A204.1 (cell line): ENCODE measurements around the gene RIN3.
"Not testable (repeated sequence)": the region's sequence is repeated elsewhere in the genome, so short reads cannot be mapped to it uniquely, and the experiment has no call there.

Experiments
- FAIRE-seq: peaks from 2 replicates; lab custom pipeline; 2012; peaks lifted over from hg19 to GRCh38; lab: Jason Lieb, UNC

RIN3 gene

DNA sequence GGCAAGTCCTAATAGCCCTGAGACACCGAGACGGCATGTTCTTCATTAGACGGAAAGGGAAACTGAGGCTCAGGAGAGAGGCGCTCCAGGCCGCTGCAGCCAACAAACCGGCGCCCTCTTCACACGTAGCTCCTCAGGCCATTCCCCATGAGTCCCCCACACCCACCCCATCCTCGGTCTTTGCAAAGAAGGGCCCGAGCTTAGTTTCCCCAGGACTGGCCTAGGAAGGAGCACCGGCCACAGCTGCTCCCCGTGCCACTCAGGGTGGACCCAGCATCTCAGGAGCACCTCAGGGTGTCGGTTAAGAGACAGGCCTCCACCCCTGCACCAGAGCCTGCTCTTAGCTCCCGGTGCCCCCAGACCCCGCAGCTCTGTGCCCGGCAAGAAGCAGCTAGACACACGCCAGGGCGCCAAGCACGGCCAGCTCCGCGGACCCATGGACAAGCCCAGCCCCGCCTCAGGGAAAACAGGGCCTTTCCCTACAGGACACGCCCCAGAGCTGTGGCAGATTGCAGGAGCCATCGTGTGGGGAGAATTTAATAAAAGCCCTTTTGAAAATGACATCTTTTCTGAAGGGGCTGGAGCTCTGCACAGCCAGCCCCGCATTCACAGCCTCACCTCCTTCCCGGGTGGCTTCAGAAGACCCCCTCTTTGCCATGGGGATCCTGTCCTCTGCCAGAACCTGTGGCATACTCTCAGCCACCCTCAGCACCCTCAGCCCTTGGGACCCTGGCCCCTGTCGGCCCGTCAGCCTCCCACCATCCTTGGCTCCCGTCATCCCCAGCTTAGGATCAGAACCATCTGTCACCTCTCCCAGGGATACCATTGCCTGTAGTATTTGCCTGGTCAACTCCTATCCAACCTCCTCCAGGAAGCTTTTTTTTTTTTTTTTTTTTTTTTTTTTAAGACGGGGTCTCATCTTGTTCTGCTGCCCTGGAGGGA lies 175.1 kb downstream of the RIN3 start:
- FAIRE-seq = no peak

DNA sequence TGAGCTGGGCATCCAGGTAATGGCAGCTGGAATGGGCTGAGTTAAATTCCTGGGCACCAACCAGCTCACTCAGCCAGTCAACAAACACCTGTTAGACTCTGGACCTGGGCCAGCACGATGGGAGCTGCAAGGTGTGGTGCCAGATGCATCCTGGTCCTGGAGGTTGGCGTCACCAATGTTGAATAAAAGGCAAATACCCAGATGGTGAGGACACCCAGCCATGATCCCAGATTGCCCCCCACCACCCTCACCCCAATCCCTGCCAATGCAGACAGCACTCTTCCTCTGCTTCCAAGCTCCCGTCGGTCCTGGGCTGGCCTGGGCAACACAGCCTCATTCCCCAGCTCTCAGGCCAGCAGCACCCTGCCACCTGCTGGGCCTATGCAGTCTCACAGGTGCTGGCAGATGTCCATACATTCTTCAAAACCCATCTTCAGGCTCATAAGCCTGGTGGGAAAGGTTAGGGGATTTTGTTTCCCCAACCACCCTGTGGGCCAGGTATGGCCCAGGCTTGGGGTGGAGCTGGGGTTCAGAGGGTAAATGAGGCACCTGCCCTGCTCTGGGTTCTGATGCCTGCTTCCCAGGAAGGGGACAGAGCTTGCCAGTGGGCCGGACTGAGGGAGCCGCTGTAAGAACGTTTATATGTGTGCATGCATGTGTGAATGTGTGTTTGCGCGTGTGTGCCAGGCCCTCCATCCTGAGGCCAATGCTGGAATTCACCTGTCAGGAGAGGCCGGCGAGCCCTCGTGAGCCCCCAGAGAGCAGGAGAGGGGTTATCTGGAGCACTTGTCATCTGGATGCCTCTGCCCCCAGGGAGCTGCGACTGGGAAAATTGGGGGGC lies 176.8 kb downstream of the RIN3 start:
- FAIRE-seq = no peak

DNA sequence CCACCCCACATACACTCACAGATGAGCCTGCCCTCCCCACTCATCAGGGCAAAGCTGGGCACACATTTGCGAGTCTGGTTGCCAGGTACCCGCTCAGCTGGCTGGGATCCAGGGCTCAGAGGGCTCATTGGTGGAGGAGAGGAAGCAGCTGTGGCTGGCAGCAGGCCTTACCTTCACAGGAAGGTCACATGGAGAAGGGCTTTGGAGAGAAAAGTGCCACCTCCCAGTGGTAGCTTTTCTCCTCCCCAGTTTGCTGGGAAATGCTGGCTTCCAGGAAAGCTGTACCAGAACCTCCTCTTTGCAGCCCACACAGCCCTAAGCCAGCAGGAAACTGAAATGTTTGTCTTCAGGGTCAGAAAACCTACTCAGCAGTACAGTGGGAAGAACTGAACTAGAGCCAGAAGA lies 179.2 kb downstream of the RIN3 start:
- FAIRE-seq = no peak

DNA sequence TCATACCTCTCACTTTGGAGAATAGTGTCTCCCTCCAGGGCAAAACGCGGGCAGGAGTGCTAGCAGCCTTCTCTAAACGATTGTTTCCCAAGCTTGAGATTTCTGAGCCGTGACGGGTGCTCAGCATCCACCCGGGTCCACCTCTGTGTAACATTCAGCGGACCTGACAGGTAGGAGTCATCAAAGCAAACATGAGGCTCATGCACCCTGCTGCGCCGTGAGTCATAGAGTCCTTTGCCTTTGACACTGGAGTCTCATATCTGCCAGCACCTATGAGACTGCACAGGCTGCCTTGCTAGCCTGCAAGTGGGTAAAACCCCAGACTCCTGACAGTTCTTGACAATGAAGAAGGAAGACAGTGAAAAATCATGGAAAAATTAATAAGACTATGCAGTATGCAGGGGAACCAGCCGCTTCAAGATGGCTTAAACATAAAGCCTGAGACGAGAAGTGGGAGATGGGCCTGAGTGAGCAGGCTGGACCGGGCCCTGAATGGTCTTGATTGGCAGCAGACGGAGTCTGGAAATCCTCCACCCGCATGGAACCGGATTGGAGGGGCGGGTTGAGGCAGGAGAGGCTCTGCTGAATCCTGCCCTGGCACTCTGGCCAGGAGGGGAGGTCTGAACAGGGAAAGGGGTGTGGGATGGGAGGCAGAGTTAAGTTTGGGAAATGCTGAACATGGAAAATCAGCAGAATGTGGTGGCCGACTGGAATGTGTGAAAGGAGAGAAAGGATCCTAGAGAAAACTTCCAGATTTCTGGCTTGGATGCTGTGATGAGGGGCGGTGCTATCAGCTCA lies 180.6 kb downstream of the RIN3 start:
- no peak for FAIRE-seq

DNA sequence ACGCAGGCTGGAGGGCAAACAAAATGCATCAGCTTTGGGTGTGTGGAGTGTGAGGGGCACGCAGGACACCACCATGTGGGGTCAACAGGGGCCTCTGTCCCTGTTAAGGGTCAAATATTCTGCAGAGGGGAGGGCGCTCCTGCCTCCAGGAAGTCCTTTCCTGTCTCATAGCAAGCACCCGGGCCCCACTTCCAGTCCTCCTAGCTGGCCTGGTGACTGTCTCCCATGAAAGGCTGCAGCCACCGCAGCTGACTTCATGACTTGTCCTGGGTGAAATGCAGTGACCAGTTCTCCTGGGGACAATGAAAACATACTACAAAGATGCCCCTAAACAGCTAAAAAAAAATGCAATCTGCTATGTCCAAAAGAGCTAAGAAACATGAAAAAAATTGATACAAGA lies 181.2 kb downstream of the RIN3 start:
- FAIRE-seq = no peak

DNA sequence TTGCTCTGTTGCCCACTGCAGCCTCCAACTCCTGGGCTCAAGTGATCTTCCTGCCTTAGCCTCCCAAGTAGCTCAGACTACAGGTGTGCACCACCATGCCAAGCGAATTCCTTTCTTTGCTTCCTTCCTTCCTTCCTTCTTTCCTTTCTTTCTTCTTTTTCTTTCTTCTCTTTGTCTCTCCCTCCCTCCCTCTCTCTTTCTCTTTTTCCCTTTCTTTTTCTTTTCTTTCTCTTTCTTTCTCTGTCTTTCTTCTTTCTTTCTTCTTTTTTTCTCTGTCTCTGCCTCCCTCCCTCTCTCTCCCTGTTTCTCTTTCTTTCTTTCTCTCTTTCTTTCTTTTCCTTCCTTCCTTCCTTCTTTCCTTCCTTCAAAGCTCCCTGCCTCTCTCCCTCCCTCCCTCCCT lies 182.0 kb downstream of the RIN3 start:
- no peak for FAIRE-seq

DNA sequence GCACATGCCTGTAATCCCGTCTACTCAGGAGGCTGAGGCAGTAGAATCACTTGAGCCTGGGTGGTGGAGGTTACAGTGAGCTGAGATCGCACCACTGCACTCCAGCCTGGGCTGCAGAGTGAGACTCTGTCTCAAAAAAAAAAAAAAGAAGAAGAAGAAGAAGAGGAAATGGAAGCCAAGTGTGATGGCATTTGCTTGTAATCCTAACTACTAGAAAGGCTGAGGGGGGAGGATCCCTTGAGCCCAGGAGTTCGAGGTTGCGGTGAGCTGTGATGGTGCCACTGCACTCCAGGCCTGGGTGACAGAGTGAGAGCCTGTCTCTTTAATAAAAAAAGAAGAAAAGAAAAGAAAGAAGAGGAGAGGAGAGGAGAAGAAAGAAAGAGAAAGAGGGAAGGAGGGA lies 182.8 kb downstream of the RIN3 start:
- no peak for FAIRE-seq

DNA sequence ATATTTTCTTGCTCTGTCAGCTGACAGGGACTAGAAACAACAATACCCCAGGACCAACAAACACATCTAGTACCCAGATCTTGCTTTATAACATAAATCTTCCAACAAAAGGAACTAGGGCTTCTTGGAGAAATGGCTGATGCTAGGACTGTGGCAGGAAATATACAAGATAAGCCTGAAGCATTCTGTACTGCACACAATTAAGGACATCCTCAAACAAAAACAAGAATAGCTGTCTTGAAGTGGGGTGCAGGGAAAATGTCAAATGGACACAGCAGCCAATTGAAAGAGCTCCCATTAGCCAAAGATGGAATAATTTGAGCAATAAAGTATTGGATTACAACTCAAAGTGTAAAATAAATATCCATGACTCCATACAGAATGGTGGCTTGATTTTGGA lies 184.8 kb downstream of the RIN3 start:
- no peak for FAIRE-seq

DNA sequence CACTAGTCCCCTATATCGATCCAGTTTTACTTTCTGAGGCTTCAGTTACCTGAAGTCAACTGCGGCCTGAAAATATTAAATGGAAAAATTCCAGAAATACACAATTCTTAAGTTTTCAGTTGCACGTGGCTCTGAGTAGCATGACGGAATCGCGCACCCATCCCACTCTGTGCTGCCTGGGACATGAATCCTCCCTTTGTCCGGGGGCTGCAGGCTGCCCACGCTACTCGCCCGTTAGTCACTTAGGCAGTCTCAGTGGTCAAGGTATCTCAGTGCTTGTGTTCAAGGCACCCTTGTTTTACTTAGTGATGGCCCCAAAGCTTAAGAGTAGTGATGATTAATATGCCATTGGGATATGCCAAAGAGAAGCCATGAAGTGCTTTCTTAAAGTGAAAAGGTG lies 188.2 kb downstream of the RIN3 start:
- no peak for FAIRE-seq

DNA sequence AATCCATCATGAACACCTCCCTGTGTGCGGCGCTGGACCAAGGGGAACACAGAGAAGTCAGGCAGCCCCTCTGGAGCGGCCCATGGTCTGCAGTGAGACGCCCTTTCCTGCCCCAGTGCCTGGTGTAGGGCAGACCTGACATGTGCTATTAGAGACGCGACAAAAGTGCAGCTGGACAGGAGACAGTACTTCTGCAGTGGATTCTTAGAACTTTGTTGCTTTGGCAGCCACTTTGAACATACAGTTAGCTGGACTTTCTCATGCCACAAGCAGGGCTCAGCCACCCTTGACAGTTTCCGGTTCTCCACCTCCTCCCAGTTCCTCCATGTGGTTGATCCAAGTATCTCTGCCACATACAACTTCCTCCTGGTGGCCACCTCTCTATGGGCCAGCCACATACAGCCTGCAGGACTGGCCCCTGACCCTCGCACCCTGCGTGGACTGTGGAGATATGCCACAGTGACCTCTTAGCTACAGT lies 188.9 kb downstream of the RIN3 start:
- no peak for FAIRE-seq

DNA sequence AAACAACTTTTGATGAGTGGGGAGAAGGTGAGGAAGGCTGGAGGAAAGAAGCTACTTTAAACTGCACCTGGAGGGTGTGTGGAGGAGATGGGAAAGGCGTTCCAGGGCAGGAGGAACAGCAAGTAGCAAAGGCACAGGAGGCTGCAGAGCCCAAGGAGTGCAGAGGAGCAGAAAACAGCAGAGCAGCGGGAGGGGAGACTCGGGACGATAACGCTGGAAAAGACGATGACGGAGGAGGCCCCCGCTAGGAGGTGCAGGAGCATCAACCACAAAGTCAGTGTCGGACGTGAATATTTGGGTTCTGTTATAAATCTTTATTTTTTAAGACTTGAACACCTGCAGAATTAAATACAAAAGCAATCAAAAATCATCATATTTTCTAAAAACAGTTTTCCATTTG lies 189.9 kb downstream of the RIN3 start:
- FAIRE-seq = no peak

DNA sequence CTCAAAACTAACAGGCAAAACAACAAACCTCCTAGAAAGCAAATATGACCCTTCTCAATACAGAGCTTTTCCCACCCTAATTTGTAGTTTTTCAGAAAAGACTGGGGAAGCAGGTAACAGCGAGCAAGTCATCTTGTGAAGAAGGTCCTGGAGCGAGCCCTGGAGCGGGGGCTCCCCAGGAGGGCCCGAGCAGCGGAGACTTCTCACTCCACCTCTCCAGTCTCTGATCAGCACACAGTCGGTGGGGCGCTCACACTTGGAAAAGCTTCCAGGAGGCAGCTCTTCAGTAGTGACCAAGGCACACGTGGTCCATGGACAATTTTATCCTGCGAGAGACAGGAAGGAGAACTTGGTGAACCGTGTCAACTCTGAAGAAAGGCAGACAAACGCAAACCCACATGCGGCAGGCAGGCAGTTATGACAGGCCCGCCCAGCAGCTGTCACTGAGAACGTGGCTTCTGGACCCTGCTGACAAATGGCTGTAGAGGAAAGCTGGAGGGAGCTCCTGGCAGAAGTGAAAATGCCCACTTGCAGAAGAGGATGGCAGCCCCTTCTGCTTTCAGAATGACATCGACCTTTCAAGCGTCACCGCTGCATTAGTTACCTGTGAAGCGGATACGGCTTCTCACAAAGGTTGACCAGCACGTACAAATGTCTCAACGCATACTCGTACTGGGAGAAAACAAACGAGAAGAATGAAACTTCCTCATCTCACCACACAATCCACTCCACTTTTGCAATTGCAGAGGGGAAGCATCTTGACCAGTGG lies 190.6 kb downstream of the RIN3 start:
- no peak for FAIRE-seq

DNA sequence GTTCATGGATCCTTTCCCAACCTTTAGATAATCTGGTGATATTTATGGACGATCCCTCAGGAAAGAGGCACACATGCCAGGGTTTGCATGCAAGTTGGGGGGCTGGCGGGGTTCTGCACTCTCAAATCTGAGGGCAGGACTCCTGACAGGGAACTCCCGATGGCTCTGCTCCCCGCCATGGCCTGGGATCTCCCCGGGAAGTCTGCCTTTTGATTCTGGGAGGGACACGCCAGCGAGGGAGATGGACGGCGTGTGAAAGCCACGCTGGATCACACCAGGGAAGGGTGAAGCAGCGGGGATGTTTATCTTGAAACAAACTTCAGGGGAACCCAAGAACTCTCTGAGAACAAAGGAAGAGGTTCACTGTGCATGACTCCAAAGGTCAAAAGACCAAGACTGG lies 191.2 kb downstream of the RIN3 start:
- no peak for FAIRE-seq

DNA sequence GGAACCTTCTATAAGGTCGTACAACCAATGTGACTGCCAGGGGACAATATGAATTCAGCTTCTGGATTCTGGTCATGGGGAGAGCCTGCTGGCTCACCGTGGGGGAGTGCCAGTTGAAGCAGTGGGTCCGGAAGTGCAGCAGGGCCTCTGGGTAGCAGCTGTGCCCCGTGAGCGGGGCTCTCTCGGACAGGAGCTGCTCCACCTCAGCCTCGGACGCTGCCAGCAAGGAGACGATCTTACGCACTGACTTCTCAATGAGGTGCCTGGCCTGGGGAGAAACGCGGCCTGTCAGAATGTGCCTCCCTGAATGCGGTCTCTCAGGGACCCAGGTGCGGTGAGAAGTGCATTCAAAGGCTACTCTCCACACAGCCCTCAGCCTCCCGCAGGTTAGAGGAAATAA lies 192.8 kb downstream of the RIN3 start:
- no peak for FAIRE-seq

DNA sequence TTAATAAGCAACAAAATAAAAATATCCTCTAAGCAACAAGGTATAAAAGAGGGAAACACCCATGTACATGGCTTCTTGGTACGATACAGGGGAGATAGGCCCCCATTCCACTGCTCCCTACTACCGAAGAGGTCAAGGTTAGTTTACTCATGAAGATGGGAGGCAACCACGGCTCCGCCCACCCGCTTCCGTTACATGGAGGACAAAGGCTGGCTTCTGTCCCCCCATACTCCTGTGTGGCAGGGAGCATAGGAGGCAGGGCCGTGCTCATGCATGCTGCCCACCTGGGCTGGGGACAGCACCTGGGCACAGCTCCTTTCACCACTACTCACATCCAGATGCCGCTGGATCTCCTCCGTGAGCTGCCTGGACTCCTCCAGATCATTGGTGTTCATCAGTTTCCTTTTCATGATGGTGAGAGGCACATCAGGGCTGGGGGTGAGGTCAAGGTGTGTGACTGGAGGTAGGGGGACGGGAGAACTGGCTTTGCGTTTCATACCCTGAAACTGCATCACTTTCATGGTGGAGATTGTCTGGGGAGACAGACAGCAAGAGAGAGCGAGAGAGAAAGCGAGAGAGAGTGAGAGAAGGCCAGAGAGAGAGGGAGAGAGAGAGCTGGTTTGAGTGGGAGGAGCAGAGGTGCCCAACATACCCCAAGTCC lies 195.9 kb downstream of the RIN3 start:
- FAIRE-seq = no peak

DNA sequence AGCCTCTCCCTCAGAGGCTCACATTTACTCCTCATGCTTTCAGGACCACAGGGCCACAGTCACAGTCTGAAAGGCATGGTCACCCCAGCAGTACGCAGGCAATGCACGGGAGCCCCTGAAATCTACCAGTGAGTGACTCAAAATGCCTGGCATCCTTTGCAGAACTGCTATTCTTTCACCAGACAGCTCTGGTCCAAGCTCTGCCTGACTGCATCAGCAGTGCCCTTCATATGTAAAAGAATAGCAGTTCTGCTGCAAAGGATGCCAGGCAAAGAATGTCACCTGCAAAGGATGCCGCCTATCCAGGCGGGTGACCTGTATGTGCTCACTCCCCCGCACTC lies 196.4 kb downstream of the RIN3 start:
- no peak for FAIRE-seq

DNA sequence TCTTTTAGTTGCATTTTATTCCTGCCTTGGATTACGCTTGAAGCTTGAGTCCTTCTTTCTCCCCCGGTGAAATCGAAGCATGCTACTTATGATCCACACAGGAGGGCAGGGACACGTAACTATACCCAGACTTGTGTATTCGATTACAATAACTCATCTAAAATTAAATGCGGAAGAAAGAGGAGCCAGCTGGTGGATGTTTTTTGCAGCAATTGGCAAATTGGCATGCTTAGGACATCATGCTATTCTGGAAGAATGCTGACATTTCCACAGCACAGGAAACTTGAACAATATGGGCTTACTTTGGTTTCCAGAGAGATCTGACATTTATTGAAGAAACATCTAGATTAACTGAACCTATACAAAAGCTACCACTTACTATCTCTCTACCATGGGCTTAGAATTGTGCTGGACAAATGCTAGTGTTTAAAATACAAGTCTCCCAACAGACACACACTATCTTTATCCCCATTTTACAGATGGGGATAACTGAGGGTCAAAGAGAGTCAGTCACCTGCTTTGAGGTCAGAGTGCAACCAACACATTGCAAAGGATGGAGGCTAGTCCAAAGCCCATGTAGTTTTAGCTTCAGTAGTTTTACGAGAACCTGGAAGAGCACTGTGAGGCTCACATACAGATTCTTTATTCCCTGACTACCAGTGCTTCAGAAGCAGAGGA lies 198.5 kb downstream of the RIN3 start:
- no peak for FAIRE-seq

DNA sequence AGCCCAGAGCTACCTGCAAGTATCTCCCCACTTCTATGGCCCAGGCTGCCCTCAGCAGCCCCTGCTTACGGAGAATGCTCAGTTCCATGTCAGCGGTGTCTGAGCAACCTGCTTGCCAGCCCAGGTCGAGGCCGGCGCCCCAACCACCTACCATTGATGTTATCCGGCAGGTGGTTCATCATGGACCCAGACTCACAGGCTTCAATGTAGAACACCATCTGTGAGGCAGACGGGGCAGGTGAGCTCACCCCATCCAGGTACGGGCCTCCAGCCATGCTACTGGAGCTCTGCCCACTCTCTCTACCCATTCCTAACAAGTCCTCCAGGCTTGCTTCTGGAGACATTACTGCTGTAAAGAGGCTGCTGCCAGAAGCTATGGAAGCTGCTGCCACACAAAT lies 199.1 kb downstream of the RIN3 start:
- FAIRE-seq = no peak

DNA sequence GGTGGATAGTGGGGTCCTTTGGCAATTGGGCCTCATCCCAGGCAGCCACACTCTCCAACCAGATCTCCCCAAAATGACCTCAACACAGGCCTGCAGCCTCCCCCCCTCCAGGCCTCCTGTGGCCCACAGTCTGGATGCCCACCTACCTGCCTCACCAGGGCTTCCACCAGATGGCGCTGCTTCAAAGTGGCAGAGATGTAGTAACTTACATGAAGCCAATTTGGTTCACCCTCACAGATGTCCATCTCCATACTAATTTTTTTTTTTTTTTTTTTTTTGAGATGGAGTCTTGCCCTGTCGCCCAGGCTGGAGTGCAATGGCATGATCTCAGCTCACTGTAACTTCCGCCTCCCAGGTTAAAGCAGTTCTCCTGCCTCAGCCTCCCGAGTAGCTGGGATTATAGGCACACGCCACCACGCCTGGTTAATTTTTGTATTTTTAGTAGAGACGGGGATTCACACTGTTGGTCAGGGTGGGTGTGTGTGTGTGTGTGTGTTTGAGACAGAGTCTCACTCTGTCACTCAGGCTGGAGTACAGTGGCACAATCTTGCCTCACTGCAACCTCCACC lies 201.2 kb downstream of the RIN3 start:
- FAIRE-seq = not testable (repeated sequence)

DNA sequence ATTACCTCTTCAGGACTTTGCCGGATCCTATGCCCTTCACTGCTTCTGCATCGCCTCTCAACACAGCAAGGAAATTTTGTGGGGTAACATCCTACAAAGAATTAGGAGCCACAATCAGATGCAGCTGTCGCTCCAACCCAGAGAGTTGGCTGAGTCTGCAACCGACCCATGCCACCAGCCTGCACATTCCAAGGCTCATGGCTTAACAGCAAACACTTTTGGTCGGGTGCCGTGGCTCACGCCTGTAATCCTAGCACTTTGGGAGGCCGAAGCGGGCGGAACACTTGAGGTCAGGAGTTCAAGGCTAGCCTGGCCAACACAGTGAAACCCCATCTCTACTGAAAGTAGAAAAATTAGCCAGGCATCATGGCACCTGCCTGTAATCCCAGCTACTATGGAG lies 202.6 kb downstream of the RIN3 start:
- FAIRE-seq = no peak
